Measurements from ENCODE around the gene SLC6A17. TPM values are rescaled to one million over a fixed set of nuclear protein-coding genes. Genes with fewer than 3 reads are reported as not detected.

Gene SLC6A17
- total and polyA plus RNA-seq, 2 donors (not counting 3 experiments of a cell fraction or from before 2014, with no cell fraction given): 0.03 TPM; not detected in 1

DNA sequence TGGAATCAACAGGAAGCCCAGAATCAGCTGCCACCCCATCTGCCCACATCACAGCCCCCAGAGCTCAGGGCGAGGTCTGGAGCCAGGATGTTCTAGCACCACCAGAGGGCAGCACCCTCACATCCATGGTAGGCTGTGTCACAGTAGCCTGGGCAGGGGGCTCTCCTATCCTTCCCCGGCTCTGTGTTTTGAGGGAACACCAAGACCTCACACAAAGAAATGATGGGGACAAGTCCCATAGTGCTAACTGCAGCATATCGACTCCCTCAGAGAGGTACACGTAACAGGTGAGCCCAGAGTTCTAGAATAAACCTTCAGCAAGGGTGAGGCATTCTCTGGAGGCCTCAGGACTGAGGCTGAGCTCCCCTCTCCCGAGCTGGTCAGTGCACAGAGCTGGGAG lies 57.5 kb downstream of the SLC6A17 start:
- no peak overlapping the region for H2AFZ ChIP-seq (ENCODE audit: low read depth, low read length)
- peaks cover 0 to 6% of the 10 kb centered on the region in 2 experiments for H3K27me3 ChIP-seq (ENCODE audit: control insufficient read depth in 2 of 2, insufficient read depth in 2 of 2, low read length in 2 of 2)
- intact Hi-C loops (cut with micrococcal nuclease): loop anchor here (1.0 kb wide), 1 partner anchor 104 kb away; no protein-coding TSS in a partner anchor
- H3K9me1 ChIP-seq (replicated peaks; ENCODE audit: control insufficient read depth, extremely low read depth, insufficient read depth, low read length): no peaks in the 10 kb centered on the region
- no TSS peak for BruUV-seq (replicated peaks)
- no peak overlapping the region for H3K4me2 ChIP-seq (ENCODE audit: insufficient read depth, low read length)
- H3K4me3 ChIP-seq (replicated peaks in 1 of 3; ENCODE audit: insufficient read depth in 1 of 3, low read depth in 1 of 3, low read length in 3 of 3): no peak overlapping the region
- peaks cover 9% of the 10 kb centered on the region for H3K4me1 ChIP-seq (ENCODE audit: control insufficient read depth, extremely low read depth, insufficient read depth, low read length)
- no peaks in the 10 kb centered on the region for H4K20me1 ChIP-seq (replicated peaks; ENCODE audit: control insufficient read depth, extremely low read depth, insufficient read depth, low read length)
- H3K9me3 ChIP-seq (replicated peaks; ENCODE audit: control insufficient read depth, insufficient read depth, low read length): no peaks in the 10 kb centered on the region
- dilution Hi-C loops (cut with MboI; ENCODE audit: extremely low pct_ligation_motif_present, low sequenced_read_pairs): no loop called here
- no peaks in the 10 kb centered on the region for H3K79me2 ChIP-seq (ENCODE audit: control insufficient read depth, insufficient read depth, low read length)
- H3K9ac ChIP-seq (replicated peaks; ENCODE audit: extremely low read depth, insufficient read depth, low read length): no peak overlapping the region
- no peak overlapping the region for H3K27ac ChIP-seq (ENCODE audit: insufficient read depth, low read depth, low read length)
- peak; percentile 49 for DNase-seq (ENCODE audit: low read depth, low spot score)
- TF ChIP-seq, protein P1, sequence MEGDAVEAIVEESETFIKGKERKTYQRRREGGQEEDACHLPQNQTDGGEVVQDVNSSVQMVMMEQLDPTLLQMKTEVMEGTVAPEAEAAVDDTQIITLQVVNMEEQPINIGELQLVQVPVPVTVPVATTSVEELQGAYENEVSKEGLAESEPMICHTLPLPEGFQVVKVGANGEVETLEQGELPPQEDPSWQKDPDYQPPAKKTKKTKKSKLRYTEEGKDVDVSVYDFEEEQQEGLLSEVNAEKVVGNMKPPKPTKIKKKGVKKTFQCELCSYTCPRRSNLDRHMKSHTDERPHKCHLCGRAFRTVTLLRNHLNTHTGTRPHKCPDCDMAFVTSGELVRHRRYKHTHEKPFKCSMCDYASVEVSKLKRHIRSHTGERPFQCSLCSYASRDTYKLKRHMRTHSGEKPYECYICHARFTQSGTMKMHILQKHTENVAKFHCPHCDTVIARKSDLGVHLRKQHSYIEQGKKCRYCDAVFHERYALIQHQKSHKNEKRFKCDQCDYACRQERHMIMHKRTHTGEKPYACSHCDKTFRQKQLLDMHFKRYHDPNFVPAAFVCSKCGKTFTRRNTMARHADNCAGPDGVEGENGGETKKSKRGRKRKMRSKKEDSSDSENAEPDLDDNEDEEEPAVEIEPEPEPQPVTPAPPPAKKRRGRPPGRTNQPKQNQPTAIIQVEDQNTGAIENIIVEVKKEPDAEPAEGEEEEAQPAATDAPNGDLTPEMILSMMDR (IDR thresholded peaks at IDR 0.05; ENCODE audit: extremely low read depth in 1 of 2, insufficient read depth in 1 of 2, low read depth in 1 of 2, low read length in 2 of 2): peak; percentile 79 to 91
- TF ChIP-seq FOS (IDR thresholded peaks at IDR 0.05; ENCODE audit: borderline replicate concordance, insufficient read depth, low read length): no peak
- no peaks in the 10 kb centered on the region for H3K36me3 ChIP-seq (ENCODE audit: control insufficient read depth in 2 of 2, extremely low read depth in 1 of 2, insufficient read depth in 2 of 2, low read length in 2 of 2)
- peak; percentile 95 for FAIRE-seq
- ChIA-PET CTCF (interaction anchor here (0.5 to 18.2 kb wide), 70 partner anchors 9 to 321 kb away, joined by 3 to 1577 read pairs (median 5); partner anchors contain the start of genes LAMTOR5, RBM15 and SLC16A4), POLR2A (interaction anchor here (1.9 kb wide), 1 partner anchor 105 kb away, joined by 9 read pairs; no protein-coding TSS in a partner anchor)

DNA sequence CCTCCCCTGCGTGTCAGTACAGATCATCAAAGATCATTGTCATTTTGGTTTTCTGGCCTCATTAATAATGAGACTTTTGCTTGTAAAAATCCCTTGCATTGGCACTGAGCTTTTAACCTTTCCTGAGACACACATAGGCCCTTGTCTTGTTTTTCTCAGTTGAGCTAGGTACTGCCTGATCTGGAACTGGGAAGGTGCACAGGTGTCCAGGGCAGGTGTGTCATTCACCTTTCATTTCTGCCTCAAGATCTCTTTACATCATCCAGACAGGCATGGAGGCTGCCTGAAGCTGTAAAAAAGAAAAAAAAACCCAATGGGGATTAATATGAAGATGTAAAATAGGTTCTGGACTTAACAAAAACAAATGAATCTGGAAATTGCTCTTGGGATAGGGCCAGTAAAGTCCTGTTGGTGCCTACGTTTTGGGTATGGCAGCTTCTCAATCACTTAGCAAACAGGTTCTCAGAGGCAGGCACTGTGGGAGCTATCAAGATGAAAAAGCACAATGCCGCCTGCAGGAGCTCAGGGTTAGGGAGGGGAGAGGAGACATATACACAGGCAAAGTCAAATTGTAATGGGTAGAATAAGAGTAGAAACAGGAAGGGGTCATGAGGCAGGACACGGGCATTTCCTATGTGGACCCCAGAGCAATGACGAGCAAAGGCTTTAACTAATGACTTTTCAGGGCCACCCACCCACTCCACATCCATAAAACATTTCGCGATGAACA lies 58.8 kb downstream of the SLC6A17 start:
- ChIA-PET CTCF (interaction anchor here (1.1 to 18.2 kb wide), 16 partner anchors 10 to 287 kb away, joined by 3 to 1577 read pairs (median 22); partner anchors contain the start of gene RBM15), POLR2A (no interaction called here)
- DNase-seq (ENCODE audit: low read depth, low spot score) (peak; percentile 3), FAIRE-seq (no peak)
- Histone ChIP-seq H3K9me3 (replicated peaks; ENCODE audit: control insufficient read depth, insufficient read depth, low read length) (no peaks in the 10 kb centered on the region), H3K9ac (replicated peaks; ENCODE audit: extremely low read depth, insufficient read depth, low read length) (no peak overlapping the region), H4K20me1 (replicated peaks; ENCODE audit: control insufficient read depth, extremely low read depth, insufficient read depth, low read length) (no peaks in the 10 kb centered on the region), H3K4me1 (ENCODE audit: control insufficient read depth, extremely low read depth, insufficient read depth, low read length) (peaks cover 5% of the 10 kb centered on the region), H3K36me3 (ENCODE audit: control insufficient read depth in 2 of 2, extremely low read depth in 1 of 2, insufficient read depth in 2 of 2, low read length in 2 of 2) (no peaks in the 10 kb centered on the region), H3K4me3 (replicated peaks in 1 of 3; ENCODE audit: insufficient read depth in 1 of 3, low read depth in 1 of 3, low read length in 3 of 3) (no peak overlapping the region), H3K79me2 (ENCODE audit: control insufficient read depth, insufficient read depth, low read length) (no peaks in the 10 kb centered on the region), H3K27ac (ENCODE audit: insufficient read depth, low read depth, low read length) (no peak overlapping the region), H3K4me2 (ENCODE audit: insufficient read depth, low read length) (peak overlapping the region; percentile 5), H3K27me3 (ENCODE audit: control insufficient read depth in 2 of 2, insufficient read depth in 2 of 2, low read length in 2 of 2) (peaks cover 0 to 6% of the 10 kb centered on the region in 2 experiments), H2AFZ (ENCODE audit: low read depth, low read length) (peak overlapping the region; percentile 87), H3K9me1 (replicated peaks; ENCODE audit: control insufficient read depth, extremely low read depth, insufficient read depth, low read length) (no peaks in the 10 kb centered on the region)
- no TSS peak for BruUV-seq (replicated peaks)
- dilution Hi-C loops (cut with MboI; ENCODE audit: extremely low pct_ligation_motif_present, low sequenced_read_pairs): no loop called here
- intact Hi-C loops (cut with micrococcal nuclease): no loop called here
- TF ChIP-seq POLR2A (IDR thresholded peaks at IDR 0.05; ENCODE audit: low read depth, low read length): no peak
- TF ChIP-seq, protein P2, sequence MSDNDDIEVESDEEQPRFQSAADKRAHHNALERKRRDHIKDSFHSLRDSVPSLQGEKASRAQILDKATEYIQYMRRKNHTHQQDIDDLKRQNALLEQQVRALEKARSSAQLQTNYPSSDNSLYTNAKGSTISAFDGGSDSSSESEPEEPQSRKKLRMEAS (IDR thresholded peaks at IDR 0.05; ENCODE audit: insufficient read depth, insufficient read length): no peak
- TF ChIP-seq EZH2 (IDR thresholded peaks at IDR 0.05; ENCODE audit: borderline replicate concordance, low read depth, low read length, severe bottlenecking): no peak
- no peak for TF ChIP-seq FOS (IDR thresholded peaks at IDR 0.05; ENCODE audit: borderline replicate concordance, insufficient read depth, low read length)
- no peak for TF ChIP-seq JUN (IDR thresholded peaks at IDR 0.05; ENCODE audit: borderline replicate concordance, insufficient read depth, insufficient read length, low read depth)
- TF ChIP-seq POLR2AphosphoS5 (IDR thresholded peaks at IDR 0.05; ENCODE audit: insufficient read depth, low read depth, low read length): no peak
- TF ChIP-seq, protein P1 (IDR thresholded peaks at IDR 0.05; ENCODE audit: extremely low read depth in 1 of 2, insufficient read depth in 1 of 2, low read depth in 1 of 2, low read length in 2 of 2): no peak
- no peak for TF ChIP-seq MYC (IDR thresholded peaks at IDR 0.05; ENCODE audit: low read depth, low read length)
- no peak for TF ChIP-seq GATA2 (IDR thresholded peaks at IDR 0.05; ENCODE audit: insufficient read depth, insufficient read length, low read depth, low read length)
